ENCODE results near the gene PERCC1.
"Not testable (repeated sequence)": the region's sequence is repeated elsewhere in the genome, so short reads cannot be mapped to it uniquely, and the experiment has no call there.

Gene PERCC1

DNA sequence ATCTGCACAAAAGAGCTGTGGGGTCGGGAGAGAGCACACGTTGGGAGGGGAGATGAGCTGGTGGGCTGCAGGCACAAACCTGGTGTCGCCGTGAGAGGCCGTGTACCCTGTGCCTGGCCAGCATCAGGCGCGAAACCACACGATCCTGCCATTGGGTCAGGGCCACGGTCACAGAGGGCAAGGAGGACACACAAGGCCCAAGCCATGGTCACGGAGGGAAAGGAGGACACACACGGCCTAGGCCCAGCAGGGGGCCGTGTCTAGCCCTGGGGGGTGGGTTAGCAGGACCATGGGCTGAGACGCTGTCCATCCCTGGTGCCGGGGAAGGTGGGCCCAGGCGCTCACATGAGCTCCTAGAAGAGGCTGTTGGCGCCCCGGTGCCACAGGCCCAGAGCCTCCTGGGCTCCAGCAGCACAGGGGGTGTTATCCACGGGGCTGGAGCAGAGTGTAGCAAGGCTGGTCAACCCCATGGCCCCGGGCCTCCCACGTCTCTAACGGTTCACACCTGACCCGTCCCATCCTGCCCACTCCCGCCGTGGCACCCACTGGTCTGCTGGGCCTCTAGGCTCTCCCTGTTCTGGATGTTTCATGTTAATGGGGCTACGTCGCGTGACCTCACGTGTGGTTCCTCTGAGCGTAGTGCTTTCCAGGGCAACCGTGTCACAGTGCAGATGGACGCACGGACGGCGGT lies 21.0 kb downstream of the PERCC1 start:
- no peak for DNase-seq

DNA sequence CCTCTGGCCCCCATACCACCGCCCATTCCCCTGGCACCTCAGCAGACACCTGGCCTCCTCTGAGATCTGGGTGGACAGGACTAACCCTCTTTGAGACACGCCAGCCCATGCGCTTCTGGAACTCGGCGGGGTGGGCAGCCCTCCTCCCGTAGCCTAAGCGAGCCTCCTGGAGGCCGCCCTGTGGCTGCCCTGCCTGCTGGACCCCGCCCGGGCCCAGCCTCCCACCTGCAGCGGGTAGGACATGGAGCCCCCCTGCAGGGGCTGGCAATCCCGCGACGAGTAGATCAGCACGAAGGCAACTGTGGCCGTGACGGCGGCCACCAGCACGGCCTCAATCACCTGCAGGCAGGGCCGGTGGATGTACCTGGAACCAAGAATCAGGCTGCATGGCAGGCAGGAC lies 21.7 kb downstream of the PERCC1 start:
- no peak for DNase-seq

DNA sequence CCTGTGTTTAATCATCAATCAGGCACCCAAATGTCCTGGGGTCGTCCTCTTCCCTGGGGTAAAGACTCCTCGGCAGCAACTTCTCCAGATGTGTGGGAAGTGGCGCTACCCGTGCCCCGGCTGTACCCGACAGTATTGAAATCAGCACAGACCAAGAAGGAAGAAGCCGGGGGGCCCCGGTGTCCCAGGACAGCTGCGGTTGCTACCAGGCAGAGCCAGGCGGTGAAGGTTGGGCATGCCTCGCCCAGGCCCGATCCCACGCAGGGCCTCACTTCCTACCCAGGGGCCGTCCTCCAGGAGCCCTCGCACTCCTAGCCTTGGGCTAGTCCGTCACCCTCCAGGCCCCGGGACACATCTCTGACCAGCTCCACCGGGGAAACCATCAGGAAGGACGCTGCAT lies 22.4 kb downstream of the PERCC1 start:
- DNase-seq: no peak

DNA sequence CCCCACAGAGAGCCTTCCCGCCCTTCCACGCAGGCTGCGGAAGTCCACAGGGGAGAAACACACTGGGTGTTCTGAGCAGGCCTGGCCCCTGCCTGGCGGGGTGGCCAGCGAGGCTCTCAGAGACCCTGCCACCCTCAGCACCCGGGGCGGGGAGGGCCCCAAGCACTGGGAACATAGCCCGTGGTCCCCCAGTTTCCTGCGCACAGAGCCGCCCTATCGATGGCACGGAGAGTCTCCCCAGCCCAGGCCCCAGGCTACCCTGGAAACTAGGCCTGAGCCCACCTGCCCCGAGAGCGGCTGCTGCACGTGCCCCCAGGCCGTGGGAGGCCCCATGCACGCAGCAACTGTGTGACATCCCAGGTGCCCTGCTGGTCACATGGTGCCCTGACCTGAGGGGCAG lies 23.7 kb downstream of the PERCC1 start:
- no peak for DNase-seq

DNA sequence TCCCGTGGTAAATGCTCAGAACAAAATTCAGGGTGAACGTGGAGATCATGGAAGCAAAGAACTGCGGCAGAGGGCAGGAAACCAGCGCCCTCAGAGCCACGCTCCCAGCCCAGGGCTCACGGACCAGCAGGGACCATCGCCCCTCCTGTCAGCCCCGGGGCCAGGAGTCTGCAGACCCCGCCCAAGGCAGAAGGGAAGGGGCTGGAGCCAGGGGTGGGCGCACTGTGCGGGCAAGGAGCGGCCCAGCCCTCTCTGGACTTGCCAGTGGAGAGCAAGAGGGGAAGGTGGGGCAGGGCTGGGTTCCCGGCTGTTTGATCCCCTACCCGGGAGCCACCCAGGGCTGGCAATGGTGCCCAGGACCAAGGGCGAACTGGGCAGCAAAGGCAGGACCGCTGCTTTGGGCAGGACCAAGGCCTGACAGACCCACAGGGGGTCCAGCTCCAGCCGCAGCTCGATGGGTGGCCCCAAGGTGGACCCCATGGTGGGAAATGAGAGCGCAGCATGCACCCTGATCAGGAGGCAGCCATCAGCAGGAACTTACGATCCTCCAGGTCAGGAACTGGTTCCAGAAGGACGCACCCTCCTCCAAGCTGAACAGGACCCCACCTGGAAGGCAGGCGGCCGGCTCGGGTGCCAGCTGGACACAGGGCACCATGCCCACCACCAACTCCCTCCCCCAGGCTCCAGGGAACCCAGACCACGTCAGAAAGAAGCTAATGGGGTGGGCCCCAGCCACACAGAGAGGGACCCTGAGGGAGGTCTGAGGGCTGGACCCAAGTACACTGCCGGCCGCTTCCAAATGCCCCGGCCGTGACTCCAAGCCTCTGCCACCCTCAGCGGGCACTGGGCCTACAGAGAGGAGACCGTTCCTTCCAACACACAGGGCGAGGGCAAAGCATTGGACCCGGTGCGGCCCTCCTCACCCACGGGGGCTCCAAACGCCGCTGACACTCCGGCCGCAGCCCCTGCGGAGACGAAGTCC lies 24.6 kb downstream of the PERCC1 start:
- DNase-seq: no peak

DNA sequence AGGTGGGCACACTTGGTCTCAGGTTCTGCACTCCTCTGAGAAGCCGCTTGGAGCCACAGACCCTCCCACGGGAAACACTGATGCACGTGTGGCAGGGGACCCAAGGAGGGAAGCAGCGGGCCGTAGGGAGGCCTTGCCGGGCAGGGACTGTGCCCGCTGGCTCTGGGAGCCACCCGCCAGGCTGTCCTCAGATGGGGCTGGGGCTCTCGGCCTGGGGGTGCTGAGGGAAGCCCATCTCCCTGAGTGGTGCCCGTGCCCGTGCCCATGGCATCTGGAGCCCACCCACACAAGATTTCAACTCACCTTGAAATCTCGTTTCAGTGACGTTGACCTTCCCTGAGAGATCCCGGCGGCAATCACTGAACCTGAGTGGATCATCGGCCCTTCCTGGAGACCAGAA lies 26.1 kb downstream of the PERCC1 start:
- DNase-seq: no peak

DNA sequence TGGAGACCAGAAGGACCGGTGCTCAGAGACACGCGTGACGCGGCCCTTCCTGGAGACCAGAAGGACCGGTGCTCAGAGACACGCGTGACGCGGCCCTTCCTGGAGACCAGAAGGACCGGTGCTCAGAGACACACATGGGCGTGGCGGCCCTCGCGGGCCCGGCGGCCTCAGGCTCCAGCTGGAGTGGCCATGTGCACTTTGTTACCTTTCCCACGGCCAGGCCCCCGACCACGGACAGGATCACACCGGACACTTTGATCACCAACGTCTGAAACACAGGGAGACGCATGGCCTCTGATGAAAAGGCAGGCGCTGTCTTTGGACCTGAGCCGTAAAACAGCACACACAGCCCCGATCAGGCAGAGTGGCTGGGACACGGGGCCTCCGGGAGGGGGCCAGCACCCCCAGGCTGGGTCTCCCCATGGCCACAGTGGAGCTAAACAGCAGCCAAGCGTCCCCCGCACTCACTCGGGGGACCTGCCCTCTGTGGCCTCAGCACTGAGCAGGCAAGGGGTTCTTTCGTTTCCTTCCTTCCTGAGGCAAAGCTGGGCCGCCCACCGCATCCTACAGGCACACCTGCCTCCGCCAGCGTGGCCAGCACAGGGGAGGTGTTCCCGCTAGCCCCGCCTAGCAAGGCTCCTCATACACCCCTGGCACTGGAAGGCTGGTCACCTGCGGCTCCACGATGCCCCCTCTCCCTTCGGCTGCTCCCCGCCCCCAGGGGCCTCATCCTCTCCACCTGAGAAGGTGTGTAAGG lies 26.8 kb downstream of the PERCC1 start:
- DNase-seq: no peak

DNA sequence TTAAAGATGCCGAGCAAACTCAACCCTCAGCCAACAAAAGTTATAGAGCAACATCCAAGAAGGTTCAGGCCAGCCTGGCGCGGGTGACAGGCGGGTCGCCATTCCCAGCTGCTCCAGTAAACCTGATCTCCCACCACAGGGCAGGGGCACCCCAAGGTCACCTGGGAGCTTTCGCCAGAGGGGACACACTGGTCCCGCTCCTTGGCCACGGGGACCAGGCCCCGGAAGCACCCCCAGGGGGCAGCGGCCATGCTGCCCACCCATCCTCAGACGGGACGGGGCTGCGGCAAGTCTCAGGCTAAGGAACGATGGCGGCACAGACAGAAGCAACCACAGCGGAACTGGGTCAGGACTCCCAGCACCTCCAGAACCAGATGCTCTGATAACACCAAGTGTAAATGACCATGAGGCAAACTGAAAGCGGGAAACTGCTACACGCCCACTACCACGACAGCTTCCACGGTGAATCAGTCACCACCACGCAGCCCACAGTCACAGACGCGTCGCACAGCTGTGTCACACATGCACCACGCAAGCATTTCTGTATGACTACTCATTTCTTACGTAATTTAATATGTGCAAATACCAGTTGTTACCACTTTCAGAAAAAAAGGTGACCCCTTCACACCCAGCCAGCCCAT lies 27.6 kb downstream of the PERCC1 start:
- DNase-seq: no peak

DNA sequence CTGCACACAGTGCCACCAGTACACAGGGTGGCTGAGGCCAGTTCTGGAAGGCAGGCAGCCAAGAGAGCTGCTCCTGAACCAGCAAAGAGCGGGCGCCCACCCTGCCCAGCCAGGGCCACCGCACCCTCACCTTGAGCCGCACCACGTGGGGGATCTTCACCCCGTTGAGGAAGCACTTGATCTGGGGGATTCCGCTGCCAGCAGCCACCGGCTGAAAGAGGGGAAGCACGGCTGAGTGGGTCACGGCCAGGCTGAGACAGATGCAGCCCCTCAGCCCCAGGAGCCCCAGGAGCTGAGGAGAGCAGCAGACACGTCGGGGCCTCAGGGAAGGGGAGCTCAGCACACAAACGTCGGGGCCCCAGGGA lies 28.1 kb downstream of the PERCC1 start:
- DNase-seq: no peak

DNA sequence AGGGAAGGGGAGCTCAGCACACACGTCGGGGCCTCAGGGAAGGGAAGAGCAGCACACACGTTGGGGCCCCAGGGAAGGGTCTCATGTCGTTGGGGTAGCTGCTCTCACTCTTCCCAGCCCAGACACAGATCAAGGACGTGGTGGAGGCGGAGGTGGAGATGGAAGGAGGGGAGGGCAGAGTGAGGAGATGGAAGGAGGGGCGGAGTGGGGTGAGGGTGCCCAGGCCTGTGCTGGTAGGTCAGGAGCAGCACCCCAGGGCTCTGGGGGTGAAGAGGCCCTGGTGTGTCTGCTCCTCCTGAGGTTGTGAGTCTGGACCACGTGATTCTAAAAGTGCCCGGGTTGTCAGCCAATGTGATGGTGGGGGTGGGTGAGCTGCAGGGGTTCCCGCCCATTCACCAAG lies 29.1 kb downstream of the PERCC1 start:
- DNase-seq: no peak

DNA sequence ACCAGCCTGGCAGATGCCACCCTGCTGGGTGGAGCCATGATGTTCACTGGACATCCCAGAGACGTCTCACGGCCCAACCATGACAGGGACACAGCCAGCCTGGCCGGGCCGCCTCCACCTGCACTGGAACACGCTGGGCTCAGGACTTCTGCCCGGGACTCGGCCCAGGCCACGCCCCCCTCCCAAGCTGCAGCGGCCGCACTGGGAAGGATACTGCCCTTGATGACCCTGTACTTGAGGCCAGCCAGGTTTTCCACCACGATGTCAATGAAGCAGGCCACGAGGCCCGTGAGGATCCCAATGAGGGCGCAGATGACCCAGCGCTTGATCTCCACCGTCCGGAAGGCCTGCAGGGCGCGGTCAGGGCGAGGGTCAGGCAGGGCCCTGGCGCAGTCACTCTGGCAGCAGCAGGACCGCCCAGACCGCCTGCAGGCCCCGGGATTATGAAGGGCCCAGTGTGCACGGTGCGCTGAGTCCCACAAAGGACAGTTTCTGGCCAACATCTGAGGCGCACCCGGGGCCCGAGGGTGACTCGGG lies 29.8 kb downstream of the PERCC1 start:
- DNase-seq: no peak

DNA sequence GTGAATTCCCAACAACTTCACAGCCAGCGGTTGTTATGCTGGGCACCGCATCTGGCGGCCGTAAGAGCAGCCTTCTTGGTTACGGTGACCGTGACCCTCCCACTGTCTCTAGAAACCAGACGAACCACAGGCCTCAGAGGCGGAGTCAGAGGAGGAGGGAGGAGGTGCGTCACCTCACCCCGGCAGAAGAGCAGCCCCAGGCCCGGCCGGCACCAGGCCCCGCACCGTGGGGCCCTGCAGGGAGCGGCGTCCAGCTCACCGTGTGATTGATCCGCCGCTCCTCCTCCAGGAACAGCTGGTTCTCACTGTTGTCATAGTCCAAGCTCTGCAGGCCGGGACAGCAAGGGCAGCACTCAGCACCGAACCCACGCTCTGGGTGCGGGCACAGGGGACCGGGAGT lies 30.3 kb downstream of the PERCC1 start:
- no peak for DNase-seq

DNA sequence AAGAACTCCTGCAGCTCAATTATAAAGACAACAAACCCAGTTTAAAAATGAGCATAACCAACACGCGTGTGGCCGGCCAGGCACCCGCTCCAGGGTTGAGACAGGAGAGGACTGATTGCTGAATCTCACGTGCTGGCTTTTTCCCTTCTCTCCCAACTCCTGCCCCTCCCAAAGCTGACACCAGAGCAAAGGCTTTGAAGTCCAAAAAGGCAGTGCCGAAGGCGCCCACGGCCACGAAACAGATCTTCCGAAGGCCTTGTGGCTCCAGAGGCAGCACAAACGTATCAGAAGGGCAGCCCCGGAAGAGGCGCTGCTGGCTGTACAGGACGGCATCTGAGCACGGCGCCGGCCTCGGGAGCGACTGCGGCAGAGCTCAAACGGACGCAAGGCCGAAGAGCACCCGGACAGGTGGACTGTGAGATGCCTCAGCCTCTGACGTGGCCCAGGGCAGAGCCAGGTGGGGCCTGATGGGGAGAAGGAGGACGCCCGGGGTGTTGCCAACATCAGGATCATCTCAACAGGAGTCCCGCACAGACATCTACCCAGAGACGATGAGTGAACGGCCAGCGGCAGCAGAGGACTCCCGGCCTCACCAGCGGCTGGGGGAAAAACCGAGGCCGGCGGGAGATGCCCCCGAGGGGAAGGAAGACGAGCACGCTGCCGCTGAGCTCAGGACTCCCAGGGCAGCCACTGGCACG lies 33.5 kb downstream of the PERCC1 start:
- DNase-seq: no peak

DNA sequence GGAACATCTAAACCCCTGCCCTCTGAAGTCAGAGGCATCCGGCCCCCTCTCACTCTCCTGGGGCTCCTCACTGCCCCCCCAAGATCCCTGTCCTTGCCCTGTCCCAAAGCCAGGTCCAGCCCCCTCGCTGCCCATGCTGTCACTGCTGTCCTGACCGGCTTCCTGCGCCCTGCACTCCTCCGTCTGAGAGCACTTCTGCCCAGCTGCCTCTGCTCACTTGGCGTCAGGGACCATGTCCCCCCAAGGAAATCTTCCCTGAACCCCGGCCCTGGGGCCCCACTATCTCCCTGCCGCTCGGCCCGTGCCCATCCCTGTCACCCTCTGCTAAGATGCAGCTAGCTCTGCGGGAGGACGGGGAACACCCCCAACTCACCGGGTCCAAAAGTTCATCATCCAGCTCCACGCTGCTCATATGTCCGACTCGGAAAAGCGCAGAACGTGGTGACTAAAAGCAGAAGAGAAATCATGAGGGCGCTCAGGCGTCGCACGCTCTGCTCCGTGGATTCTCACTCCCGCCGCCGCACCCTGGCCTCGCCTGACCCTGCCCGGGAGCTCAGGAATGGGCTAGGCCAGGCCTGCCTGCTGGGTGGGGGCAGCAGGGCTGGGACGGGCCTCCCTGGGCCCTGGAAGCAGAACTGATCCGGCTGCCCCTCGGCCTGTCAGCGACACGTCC lies 34.2 kb downstream of the PERCC1 start:
- DNase-seq: no peak

DNA sequence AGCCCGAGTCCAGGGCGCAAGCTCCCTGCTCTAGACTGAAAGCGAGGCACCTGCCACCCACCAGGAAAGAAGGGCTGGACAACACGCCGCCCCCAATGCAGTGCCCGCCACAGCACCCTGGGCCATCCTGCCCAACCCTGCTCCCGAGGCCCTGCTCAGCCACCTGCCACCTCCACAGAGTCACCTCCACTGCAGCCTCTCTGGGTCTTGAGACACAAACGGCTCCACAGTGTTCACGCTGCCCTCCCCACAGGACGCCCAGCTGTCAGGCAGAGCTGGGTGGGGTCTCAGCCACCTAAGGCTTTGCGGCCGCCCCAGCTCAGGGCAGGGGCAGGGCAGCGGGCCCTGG lies 34.7 kb downstream of the PERCC1 start:
- no peak for DNase-seq

DNA sequence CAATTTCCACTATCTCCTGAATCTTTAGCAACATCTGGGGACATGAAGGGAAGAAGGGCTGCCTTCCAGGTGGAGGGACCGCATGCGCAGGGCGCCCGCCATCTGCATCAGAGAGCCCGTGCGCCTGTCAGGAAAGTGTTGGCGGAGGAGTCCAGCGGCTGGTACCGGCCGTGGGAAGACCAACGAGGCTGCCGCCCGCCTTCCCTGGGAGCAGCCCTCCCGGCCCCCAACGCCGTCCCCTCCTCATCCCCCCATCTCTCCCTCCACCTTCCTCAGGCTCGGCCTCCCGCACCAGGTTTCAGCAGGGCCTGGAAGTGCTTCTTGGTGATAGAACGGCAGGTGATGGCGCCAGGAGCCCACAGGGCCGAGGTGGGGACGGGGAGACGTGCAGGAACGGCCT lies 35.2 kb downstream of the PERCC1 start:
- no peak for DNase-seq

DNA sequence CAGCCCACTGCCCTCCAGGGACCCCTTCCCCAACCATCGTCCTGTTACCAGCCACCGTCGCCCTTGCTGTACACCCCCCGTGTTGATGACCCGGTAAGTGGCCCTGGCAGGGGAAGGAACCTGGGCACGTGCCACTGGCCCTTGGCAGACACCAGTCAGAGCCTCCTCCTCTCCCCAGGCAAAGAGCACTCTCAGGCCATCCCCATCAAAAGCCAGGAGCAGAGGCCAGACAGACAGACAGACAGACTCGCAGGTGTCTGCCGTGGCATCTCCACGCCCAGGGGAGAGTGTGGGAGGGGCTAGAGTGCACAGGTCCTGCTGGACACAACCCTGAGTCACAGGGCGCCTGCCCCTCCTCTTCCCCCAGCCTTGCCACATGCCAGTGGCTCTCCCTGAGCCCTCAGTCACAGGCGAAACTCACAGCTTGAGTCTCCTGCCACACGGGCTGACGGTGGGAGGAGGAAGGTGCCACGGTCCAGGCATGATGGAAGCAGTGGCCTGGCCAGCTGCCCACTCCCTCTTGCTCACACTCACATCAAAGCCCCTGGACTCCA lies 36.2 kb downstream of the PERCC1 start:
- no peak for DNase-seq

DNA sequence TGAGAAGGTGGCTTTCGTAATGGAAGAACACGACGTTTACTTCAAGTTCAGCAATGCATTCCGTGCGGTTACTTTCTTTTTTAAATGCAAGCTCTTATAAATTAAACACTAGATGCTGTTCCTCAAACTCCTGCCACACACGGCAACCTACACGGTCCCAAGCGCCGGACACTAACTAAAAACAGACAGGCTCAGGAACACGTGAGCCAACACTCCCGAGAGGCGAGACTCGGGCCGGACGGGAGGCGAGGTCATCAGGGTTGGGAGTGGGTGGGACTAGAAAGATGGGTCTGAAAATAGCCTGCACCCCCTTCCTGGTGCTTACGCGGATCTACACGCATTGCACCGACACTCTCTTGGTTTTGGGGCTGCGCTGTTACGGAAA lies 37.5 kb downstream of the PERCC1 start:
- DNase-seq: no peak

DNA sequence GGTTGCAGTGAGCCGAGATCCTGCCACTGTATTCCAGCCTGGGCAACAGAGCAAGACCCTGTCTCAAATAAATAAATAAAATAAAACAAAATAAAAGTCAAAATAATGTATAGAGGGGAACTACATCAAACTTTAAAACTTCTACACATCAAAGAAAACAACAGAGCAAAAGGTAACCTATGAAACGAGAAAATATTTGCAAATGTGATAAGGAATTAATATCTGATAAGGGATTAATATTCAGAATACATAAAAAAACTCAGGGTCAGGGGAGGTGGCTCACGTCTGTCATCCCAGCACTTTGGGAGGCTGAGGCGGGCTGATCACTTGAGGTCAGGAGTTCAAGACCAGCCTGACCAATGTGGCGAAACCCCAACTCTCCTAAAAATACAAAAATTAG lies 38.3 kb downstream of the PERCC1 start:
- DNase-seq: not testable (repeated sequence)

DNA sequence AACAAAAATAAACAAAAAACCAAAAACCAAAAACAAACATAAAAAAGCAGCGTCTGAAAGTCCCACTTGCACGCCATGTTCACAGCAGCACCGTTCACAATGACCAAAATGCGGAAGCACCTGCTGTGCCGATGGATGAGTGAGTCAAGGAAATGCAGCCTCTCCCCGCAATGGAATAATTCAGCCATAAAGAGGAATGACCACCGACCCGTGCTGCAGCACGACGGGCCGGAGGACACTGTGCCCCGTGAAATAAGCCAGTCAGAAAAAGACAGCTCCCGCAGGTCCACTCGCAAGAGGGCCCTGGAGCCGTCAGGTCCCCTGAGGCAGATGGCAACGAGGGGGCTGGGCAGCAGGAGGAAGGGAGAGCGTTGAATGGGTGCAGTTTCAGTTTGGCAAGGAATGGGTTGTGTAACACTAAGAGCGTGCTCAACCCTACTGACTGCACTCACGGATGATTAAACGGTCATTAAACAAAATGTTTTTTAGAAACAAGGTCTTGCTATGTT lies 38.9 kb downstream of the PERCC1 start:
- no peak for DNase-seq

Data from stimulated activated CD4-positive, alpha-beta T cell treated with anti-CD3 and anti-CD28 coated beads, Interleukin-4, amount 100 ng/mL, for 4 hours (primary cell).